Renal cortical epithelial cell (primary cell): ENCODE measurements around the gene BYSL. TPM values are rescaled to one million over a fixed set of nuclear protein-coding genes. Genes with fewer than 3 reads are reported as not detected.
"Not testable (repeated sequence)": the region's sequence is repeated elsewhere in the genome, so short reads cannot be mapped to it uniquely, and the experiment has no call there.

Experiments
- DNase-seq: peaks from one replicate; pipeline ENCODE4 v3.0.0-alpha.2; 2011; ENCODE audit warnings: low read depth
- total RNA-seq: library from RNA; depleted of rRNA; stranded (reverse); fragments of >200 nt; gene quantifications from 2 replicates; pipeline ENCODE4 v1.2.3, GENCODE V29; 2014

BYSL gene
- total RNA-seq, 1 donor from 2014 or later: 31.4 TPM

GRCh38 chr6:41942067-41942851 is 21.0 kb downstream of the BYSL start:
- DNase-seq: peak; percentile 97

GRCh38 chr6:41942882-41943281 is 21.6 kb downstream of the BYSL start:
- not testable (repeated sequence) for DNase-seq

- no peak for DNase-seq
Observed at GRCh38 chr6:41943456-41943855, 22.2 kb downstream of the BYSL start.

GRCh38 chr6:41947581-41948220 is 26.4 kb downstream of the BYSL start:
- DNase-seq: no peak

- no peak for DNase-seq
Observed at GRCh38 chr6:41954668-41955067, 33.4 kb downstream of the BYSL start.

GRCh38 chr6:41955412-41955811 is 34.1 kb downstream of the BYSL start:
- DNase-seq: no peak

GRCh38 chr6:41957117-41957516 is 35.8 kb downstream of the BYSL start:
- no peak for DNase-seq

- no peak for DNase-seq
Observed at GRCh38 chr6:41958022-41958856, 36.9 kb downstream of the BYSL start.

- no peak for DNase-seq
Observed at GRCh38 chr6:41960028-41960427, 38.7 kb downstream of the BYSL start.

- DNase-seq: no peak
Observed at GRCh38 chr6:41963371-41963770, 42.1 kb downstream of the BYSL start.

GRCh38 chr6:41964201-41964887 is 43.0 kb downstream of the BYSL start:
- DNase-seq: no peak

GRCh38 chr6:41965429-41966213 is 44.3 kb downstream of the BYSL start:
- DNase-seq: no peak

- peak; percentile 62 for DNase-seq
Observed at GRCh38 chr6:41966214-41966920, 45.1 kb downstream of the BYSL start.

- peak; percentile 96 for DNase-seq
Observed at GRCh38 chr6:41966961-41967311, 45.6 kb downstream of the BYSL start.

GRCh38 chr6:41967312-41968287 is 46.3 kb downstream of the BYSL start:
- peak; percentile 96 for DNase-seq

- DNase-seq: peak; percentile 59
Observed at GRCh38 chr6:41970436-41970846, 49.1 kb downstream of the BYSL start.

- no peak for DNase-seq
Observed at GRCh38 chr6:41972826-41973225, 51.5 kb downstream of the BYSL start.

- no peak for DNase-seq
Observed at GRCh38 chr6:41974281-41974825, 53.1 kb downstream of the BYSL start.

- no peak for DNase-seq
Observed at GRCh38 chr6:41975276-41975675, 54.0 kb downstream of the BYSL start.
